ENCODE results near the gene FAM3B.

Gene FAM3B

DNA sequence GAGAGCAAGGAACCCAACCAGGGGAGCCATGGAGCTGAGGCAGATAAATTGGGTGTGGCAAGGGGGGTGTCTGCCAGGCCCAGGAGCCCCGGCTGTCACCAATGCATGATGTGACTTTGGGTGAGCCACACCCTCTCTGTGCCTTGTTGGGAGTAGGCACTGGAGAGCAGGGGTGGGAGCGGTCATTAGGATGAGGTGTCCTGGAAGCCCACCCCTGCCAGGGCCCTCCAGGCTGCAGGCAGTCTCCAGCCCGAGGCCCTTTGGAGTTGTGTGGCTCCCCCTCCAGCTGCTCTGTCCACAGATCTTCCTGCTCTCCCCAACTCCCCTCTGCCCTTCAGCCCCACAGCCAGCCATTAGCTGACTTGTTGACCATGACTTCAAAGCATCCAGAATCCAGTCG lies 56.7 kb downstream of the FAM3B start:
- no peak overlapping the region for H3K27ac ChIP-seq (ENCODE audit: low read depth, low read length)
- no peak overlapping the region for H3K4me3 ChIP-seq (ENCODE audit: low read depth in 1 of 2, low read length in 2 of 2)
- no peak overlapping the region for H3K9ac ChIP-seq (ENCODE audit: low read length)
- H3K9me3 ChIP-seq (ENCODE audit: low read length): no peaks in the 10 kb centered on the region
- peaks cover 12% of the 10 kb centered on the region for H3K4me1 ChIP-seq (ENCODE audit: insufficient read depth, low read length)
- peaks cover 7% of the 10 kb centered on the region for H3K36me3 ChIP-seq (ENCODE audit: insufficient read depth, low read length)
- H3K27me3 ChIP-seq (ENCODE audit: control insufficient read depth in 1 of 2, insufficient read depth in 2 of 2, low read length in 2 of 2): peaks cover 0 to 6% of the 10 kb centered on the region in 2 donors

DNA sequence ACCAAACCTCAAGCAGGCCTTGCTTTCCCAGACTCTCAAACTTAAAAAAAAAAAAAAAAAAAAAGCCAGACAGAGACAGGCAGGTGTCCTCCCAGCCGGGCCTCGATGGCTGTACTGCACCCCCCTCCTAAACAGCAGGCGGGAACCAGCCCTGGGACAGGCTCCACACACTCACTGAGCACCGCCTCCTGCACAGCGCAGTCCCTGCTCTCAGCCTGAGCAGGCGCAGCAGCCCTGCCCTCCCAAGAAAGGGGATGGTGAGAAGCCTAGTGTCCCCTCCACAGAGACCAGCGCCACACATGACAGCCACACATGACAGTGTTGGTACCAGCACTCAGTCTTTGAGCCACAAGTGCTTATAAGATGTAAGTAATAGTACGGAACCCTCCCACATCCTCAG lies 57.2 kb downstream of the FAM3B start:
- Histone ChIP-seq H3K4me3 (ENCODE audit: low read depth in 1 of 2, low read length in 2 of 2) (no peak overlapping the region), H3K36me3 (ENCODE audit: insufficient read depth, low read length) (peaks cover 7% of the 10 kb centered on the region), H3K27me3 (ENCODE audit: control insufficient read depth in 1 of 2, insufficient read depth in 2 of 2, low read length in 2 of 2) (peaks cover 0 to 5% of the 10 kb centered on the region in 2 donors), H3K9me3 (ENCODE audit: low read length) (no peaks in the 10 kb centered on the region), H3K27ac (ENCODE audit: low read depth, low read length) (no peak overlapping the region), H3K9ac (ENCODE audit: low read length) (no peak overlapping the region), H3K4me1 (ENCODE audit: insufficient read depth, low read length) (peaks cover 7% of the 10 kb centered on the region)

DNA sequence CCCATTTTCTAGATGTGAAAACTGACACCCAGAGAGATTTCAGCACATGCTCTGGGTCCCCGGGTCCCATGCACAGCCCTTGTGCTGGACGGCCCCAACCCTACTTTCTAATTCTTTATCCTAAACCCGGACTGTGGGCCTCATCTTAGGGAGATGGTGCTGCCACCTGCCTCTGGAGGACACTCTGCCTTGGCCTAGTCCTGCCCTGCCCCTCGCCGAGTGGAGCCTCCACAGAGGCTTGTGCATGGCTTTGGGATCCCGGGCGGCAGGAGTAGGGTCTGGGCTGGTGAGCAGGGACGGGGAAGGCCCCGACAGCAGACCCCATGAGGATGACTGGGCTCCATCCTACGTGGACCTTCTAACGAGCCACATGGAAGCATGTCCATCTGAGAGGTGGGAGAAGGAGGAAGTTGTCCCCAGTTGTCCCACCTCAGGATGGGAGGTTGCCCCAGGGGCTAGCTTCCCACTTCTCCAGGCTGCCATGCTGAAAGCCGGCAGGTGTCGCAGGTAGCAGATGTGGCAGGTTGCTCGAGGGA lies 57.6 kb downstream of the FAM3B start:
- Histone ChIP-seq H3K36me3 (ENCODE audit: insufficient read depth, low read length) (peaks cover 7% of the 10 kb centered on the region), H3K27ac (ENCODE audit: low read depth, low read length) (no peak overlapping the region), H3K9ac (ENCODE audit: low read length) (no peak overlapping the region), H3K9me3 (ENCODE audit: low read length) (no peaks in the 10 kb centered on the region), H3K4me3 (ENCODE audit: low read depth in 1 of 2, low read length in 2 of 2) (no peak overlapping the region), H3K27me3 (ENCODE audit: control insufficient read depth in 1 of 2, insufficient read depth in 2 of 2, low read length in 2 of 2) (peaks cover 0 to under 1% of the 10 kb centered on the region in 2 donors), H3K4me1 (ENCODE audit: insufficient read depth, low read length) (peaks cover 2% of the 10 kb centered on the region)

GRCh38 chr21:41374867-41375533 lies 58.4 kb downstream of the FAM3B start:
- H3K9ac ChIP-seq (ENCODE audit: low read length): no peak overlapping the region
- H3K4me3 ChIP-seq (ENCODE audit: low read depth in 1 of 2, low read length in 2 of 2): no peak overlapping the region
- no peaks in the 10 kb centered on the region for H3K4me1 ChIP-seq (ENCODE audit: insufficient read depth, low read length)
- H3K27ac ChIP-seq (ENCODE audit: low read depth, low read length): no peak overlapping the region
- no peaks in the 10 kb centered on the region for H3K9me3 ChIP-seq (ENCODE audit: low read length)
- H3K27me3 ChIP-seq (ENCODE audit: control insufficient read depth in 1 of 2, insufficient read depth in 2 of 2, low read length in 2 of 2): no peaks in the 10 kb centered on the region
- peaks cover 7% of the 10 kb centered on the region for H3K36me3 ChIP-seq (ENCODE audit: insufficient read depth, low read length)

DNA sequence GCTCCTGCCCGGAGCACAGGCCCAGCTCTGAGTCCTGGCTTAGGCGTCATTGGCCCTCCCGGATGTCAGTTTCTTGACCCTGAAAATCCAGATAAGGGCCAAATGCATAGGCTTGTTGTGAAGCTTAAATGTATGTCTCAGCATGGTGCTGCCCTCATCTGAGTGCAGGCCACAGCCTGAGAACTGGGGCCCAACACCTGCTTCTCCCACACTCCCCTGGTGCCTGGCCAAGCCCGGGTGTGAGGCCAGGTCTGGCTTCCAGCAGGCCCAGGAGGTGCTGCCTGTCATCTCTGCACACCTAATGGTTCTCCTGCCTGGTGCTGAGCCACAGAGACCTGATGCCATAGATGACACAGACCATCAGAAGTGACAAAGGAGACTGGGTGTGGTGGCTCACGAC lies 59.3 kb downstream of the FAM3B start:
- no peak overlapping the region for H3K27ac ChIP-seq (ENCODE audit: low read depth, low read length)
- no peaks in the 10 kb centered on the region for H3K27me3 ChIP-seq (ENCODE audit: control insufficient read depth in 1 of 2, insufficient read depth in 2 of 2, low read length in 2 of 2)
- H3K4me1 ChIP-seq (ENCODE audit: insufficient read depth, low read length): no peaks in the 10 kb centered on the region
- no peak overlapping the region for H3K9ac ChIP-seq (ENCODE audit: low read length)
- H3K4me3 ChIP-seq (ENCODE audit: low read depth in 1 of 2, low read length in 2 of 2): no peak overlapping the region
- H3K36me3 ChIP-seq (ENCODE audit: insufficient read depth, low read length): peaks cover 10% of the 10 kb centered on the region
- H3K9me3 ChIP-seq (ENCODE audit: low read length): no peaks in the 10 kb centered on the region

- Histone ChIP-seq H3K36me3 (ENCODE audit: insufficient read depth, low read length) (peaks cover 15% of the 10 kb centered on the region), H3K9ac (ENCODE audit: low read length) (no peak overlapping the region), H3K4me3 (ENCODE audit: low read depth in 1 of 2, low read length in 2 of 2) (no peak overlapping the region), H3K4me1 (ENCODE audit: insufficient read depth, low read length) (no peaks in the 10 kb centered on the region), H3K27ac (ENCODE audit: low read depth, low read length) (no peak overlapping the region), H3K27me3 (ENCODE audit: control insufficient read depth in 1 of 2, insufficient read depth in 2 of 2, low read length in 2 of 2) (no peaks in the 10 kb centered on the region), H3K9me3 (ENCODE audit: low read length) (no peaks in the 10 kb centered on the region)
Measured at GRCh38 chr21:41377715-41378114, 61.1 kb downstream of the FAM3B start.

DNA sequence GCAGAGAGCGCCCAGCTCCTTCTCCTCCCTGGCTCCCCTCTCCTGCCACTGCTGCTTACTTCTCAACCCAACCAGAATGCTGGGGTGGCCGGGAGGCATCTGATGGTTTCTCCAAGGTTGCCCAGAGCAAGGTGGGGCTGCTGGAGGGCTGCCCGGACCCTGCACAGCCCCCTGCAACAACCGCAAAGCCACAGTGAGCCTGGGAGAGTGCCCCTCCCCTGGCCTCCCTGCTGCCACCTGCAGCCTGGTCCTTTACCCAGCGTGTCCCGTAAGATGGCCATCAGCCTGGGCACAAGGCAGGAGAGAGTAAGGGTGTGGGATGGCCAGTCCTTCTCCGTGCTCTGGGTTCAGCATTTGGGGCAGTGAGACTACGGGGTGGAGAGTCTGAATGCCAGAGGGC lies 62.2 kb downstream of the FAM3B start:
- Histone ChIP-seq H3K4me3 (ENCODE audit: low read depth in 1 of 2, low read length in 2 of 2) (no peak overlapping the region), H3K9ac (ENCODE audit: low read length) (no peak overlapping the region), H3K9me3 (ENCODE audit: low read length) (no peaks in the 10 kb centered on the region), H3K27ac (ENCODE audit: low read depth, low read length) (no peak overlapping the region), H3K4me1 (ENCODE audit: insufficient read depth, low read length) (no peaks in the 10 kb centered on the region), H3K27me3 (ENCODE audit: control insufficient read depth in 1 of 2, insufficient read depth in 2 of 2, low read length in 2 of 2) (no peaks in the 10 kb centered on the region), H3K36me3 (ENCODE audit: insufficient read depth, low read length) (peaks cover 15% of the 10 kb centered on the region)

DNA sequence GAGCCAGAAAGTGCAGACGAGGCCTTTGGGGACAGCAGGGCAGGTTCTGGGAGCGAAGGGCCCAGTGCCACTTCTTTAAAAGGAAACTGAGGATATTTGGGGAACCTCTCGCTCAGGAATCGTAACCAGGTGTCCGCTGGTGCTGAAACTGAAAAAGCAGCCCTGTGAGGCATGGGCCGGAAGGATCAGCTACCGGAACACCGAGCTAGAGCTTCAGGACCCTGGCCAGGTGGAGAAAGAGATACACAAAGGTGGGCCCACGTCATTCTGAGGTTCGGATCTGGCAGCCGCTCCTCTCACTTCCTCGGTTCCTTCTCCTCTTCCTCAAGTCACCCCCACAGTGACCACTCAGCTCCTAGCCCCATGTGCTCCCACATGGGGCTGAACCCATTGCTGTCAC lies 63.3 kb downstream of the FAM3B start:
- Histone ChIP-seq H3K4me1 (ENCODE audit: insufficient read depth, low read length) (no peaks in the 10 kb centered on the region), H3K9me3 (ENCODE audit: low read length) (no peaks in the 10 kb centered on the region), H3K4me3 (ENCODE audit: low read depth in 1 of 2, low read length in 2 of 2) (no peak overlapping the region), H3K9ac (ENCODE audit: low read length) (no peak overlapping the region), H3K27me3 (ENCODE audit: control insufficient read depth in 1 of 2, insufficient read depth in 2 of 2, low read length in 2 of 2) (no peaks in the 10 kb centered on the region), H3K27ac (ENCODE audit: low read depth, low read length) (no peak overlapping the region), H3K36me3 (ENCODE audit: insufficient read depth, low read length) (peaks cover 15% of the 10 kb centered on the region)

DNA sequence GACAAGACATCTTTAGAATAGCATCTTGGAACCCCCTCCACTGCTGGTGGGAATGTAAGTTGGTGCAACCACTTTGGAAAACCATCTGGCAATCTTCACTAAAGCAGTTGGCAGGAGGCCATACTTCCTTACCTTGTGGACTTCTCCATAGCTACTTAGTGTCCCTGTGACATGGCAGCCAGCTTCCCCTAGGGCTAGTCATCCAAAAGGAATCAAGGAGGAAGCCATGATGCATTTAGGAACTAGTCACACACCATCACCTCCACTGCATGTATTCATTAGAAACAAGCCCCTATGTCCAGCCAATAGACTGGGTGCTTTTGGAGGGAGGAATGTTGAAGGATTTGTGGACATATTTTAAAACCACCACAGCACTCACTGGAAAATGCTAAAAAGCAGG lies 65.1 kb downstream of the FAM3B start:
- H3K27ac ChIP-seq (ENCODE audit: low read depth, low read length): no peak overlapping the region
- H3K4me3 ChIP-seq (ENCODE audit: low read depth in 1 of 2, low read length in 2 of 2): no peak overlapping the region
- no peaks in the 10 kb centered on the region for H3K9me3 ChIP-seq (ENCODE audit: low read length)
- H3K36me3 ChIP-seq (ENCODE audit: insufficient read depth, low read length): peaks cover 15% of the 10 kb centered on the region
- no peaks in the 10 kb centered on the region for H3K4me1 ChIP-seq (ENCODE audit: insufficient read depth, low read length)
- no peak overlapping the region for H3K9ac ChIP-seq (ENCODE audit: low read length)
- no peaks in the 10 kb centered on the region for H3K27me3 ChIP-seq (ENCODE audit: control insufficient read depth in 1 of 2, insufficient read depth in 2 of 2, low read length in 2 of 2)

DNA sequence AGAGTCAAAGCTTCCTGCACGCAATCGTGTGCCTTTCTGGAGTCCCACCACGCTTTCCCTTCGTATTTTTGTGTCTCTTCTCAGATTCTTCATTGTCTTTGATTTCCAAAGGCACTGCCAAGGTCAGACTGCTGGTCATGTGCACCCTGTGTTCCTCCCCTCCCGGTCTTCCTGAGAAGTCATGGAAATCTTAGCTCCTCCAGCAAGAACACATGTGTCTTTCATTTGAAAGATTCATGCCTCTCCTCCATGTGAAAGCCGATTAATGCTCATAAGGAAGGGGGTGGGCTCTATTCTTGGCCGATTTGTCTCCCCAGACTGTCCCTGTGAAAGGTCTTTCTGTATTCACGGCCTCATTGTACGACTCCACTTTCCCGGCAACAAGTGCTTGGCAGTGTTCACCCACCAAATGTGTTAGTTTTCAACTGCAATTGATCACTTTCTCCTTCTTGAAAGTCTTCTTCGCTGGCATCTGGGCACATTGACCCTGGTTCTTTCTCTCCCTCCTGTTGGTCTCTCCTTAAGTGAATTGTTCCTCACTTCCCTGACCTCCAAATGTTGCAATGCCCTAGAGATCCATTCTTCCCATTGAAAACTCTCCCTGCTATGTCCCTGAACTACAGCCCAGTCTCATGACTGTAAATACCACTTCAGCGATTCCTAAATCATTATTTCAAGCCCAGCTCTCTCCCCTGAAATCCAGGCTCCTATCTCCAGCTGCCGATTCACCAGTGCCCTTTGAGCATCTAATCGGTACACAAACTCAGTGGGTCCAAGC lies 70.6 kb downstream of the FAM3B start:
- no peak overlapping the region for H3K27ac ChIP-seq (ENCODE audit: low read depth, low read length)

DNA sequence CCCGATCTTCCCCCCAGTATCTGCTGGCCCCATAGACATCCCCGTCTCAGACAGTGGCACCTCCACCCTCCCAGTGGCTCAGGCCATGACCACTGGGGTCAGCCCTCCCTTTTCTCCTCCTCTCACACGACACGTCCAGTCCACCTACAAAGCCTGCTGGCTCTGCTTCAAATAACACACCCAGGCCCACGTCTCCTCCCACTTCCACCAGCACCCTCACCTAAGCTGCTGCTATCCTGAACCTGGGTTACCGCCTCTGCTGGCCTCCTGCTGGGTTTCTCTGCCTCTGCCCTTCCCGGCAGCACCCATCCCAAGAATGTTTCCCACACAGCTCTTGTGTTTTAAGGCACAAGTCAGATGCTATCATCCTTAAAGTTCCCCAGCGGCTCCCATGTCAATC lies 71.2 kb downstream of the FAM3B start:
- no peak overlapping the region for H3K4me3 ChIP-seq (ENCODE audit: low read depth in 1 of 2, low read length in 2 of 2)
- no peak overlapping the region for H3K27ac ChIP-seq (ENCODE audit: low read depth, low read length)
- no peaks in the 10 kb centered on the region for H3K9me3 ChIP-seq (ENCODE audit: low read length)
- no peaks in the 10 kb centered on the region for H3K36me3 ChIP-seq (ENCODE audit: insufficient read depth, low read length)
- no peaks in the 10 kb centered on the region for H3K4me1 ChIP-seq (ENCODE audit: insufficient read depth, low read length)
- H3K9ac ChIP-seq (ENCODE audit: low read length): no peak overlapping the region
- H3K27me3 ChIP-seq (ENCODE audit: control insufficient read depth in 1 of 2, insufficient read depth in 2 of 2, low read length in 2 of 2): no peaks in the 10 kb centered on the region

More for the DNA sequence above, 70.6 kb downstream of the FAM3B start:
- no peaks in the 10 kb centered on the region for H3K27me3 ChIP-seq (ENCODE audit: control insufficient read depth in 1 of 2, insufficient read depth in 2 of 2, low read length in 2 of 2)
- H3K36me3 ChIP-seq (ENCODE audit: insufficient read depth, low read length): peaks cover 3% of the 10 kb centered on the region
- no peak overlapping the region for H3K9ac ChIP-seq (ENCODE audit: low read length)
- no peaks in the 10 kb centered on the region for H3K9me3 ChIP-seq (ENCODE audit: low read length)
- no peaks in the 10 kb centered on the region for H3K4me1 ChIP-seq (ENCODE audit: insufficient read depth, low read length)
- H3K4me3 ChIP-seq (ENCODE audit: low read depth in 1 of 2, low read length in 2 of 2): no peak overlapping the region
